ENCODE results near the gene MFSD11.
A peak's percentile ranks its signal among the peaks of the same experiment; 100 is the strongest.

Gene MFSD11

DNA sequence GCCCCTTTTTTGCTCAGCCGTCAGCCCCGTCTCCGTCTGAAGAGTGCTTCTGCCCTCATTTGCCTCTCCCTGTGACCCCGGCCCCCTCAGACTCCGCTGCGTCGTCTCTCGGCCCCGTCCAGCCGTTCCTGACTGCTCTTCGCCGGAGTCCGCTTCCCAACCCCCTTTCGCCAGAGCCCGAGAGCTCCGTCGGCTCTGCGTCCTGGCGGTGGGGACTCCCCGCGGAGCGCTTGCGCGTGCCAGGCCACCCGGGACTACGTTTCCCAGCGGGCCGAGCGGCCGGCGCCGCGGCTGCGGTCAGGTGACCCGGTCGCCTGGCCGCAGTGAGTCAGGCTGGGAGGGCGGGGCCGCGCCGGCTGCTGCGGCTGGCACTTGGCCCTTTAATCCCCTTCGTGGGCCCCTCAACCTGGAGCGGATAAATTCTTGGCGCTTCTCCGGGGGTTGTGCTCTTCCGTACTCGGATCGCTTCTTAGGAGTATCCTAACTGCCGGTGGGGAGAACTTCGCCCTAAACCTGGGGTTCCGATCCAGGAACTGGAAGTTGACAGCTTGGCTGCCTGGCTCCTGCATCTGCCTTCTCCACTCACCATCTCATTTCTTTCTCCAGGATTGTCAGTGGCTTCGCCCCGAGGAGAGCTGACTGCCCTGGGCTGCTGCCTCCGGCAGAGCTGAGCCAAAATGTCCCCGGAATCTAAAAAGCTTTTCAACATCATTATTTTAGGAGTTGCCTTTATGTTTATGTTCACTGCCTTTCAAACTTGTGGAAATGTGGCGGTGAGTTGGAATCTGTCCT lies at the start of gene MFSD11:
MFSD11 (plus strand) TSS at position 444 of the 792 bp plus-strand sequence; CDS start at position 678, 234 bp downstream.
- H3K27ac ChIP-seq, result peak within 1 kb of the TSS; percentile 100
- TF ChIP-seq ZFX (IDR thresholded peaks at IDR 0.05), result no peak
- TF ChIP-seq, protein P1, sequence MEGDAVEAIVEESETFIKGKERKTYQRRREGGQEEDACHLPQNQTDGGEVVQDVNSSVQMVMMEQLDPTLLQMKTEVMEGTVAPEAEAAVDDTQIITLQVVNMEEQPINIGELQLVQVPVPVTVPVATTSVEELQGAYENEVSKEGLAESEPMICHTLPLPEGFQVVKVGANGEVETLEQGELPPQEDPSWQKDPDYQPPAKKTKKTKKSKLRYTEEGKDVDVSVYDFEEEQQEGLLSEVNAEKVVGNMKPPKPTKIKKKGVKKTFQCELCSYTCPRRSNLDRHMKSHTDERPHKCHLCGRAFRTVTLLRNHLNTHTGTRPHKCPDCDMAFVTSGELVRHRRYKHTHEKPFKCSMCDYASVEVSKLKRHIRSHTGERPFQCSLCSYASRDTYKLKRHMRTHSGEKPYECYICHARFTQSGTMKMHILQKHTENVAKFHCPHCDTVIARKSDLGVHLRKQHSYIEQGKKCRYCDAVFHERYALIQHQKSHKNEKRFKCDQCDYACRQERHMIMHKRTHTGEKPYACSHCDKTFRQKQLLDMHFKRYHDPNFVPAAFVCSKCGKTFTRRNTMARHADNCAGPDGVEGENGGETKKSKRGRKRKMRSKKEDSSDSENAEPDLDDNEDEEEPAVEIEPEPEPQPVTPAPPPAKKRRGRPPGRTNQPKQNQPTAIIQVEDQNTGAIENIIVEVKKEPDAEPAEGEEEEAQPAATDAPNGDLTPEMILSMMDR (conservative IDR thresholded peaks at IDR 0.05), result no peak

DNA sequence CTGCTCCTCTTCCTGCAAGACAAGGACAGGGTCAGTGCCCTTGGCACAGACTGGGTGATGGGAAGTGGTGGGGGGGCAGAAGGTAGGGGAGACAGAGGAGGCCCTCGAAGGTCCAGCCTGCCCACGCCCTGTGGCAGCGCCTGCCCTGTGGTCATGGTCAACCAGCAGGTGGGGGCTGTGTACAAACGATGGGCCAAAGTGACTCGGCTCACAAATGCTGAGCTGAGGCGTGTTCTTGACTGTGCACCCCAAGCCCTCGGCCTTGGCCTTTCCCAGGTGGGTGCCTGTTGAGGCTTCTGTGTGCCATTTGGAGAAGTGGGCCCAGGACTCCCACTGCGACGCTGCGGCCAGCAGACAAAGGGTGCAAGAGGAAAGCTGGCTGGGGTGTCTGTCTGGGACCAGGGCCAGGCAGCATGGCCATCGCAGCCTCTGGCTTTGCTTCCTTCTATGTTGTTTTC lies 49.7 kb upstream of the MFSD11 start:
- no peak for TF ChIP-seq ZFX (IDR thresholded peaks at IDR 0.05)
- TF ChIP-seq, protein P1 (conservative IDR thresholded peaks at IDR 0.05), result no peak
- H3K27ac ChIP-seq, result no peak overlapping the region

DNA sequence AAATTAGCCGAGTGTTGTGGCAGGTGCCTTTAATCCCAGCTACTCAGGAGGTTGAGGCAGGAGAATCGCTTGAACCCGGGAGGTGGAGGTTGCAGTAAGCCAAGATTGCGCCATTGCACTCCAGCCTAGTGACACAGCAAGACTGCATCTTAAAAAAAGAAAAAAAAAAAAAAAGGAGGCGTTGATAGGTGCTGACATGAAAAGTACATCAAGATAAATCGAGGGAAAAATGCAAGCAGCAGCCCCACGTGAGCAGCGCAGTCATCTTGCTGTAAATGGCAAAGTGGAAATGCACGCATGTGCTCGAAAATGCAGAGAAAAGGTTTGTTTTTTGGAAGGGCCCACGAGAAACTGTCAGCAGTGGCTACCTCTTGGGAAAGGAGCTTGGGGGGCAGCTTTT lies 48.1 kb upstream of the MFSD11 start:
- TF ChIP-seq ZFX (IDR thresholded peaks at IDR 0.05), result no peak
- TF ChIP-seq, protein P1 (conservative IDR thresholded peaks at IDR 0.05), result no peak
- H3K27ac ChIP-seq, result no peak overlapping the region

DNA sequence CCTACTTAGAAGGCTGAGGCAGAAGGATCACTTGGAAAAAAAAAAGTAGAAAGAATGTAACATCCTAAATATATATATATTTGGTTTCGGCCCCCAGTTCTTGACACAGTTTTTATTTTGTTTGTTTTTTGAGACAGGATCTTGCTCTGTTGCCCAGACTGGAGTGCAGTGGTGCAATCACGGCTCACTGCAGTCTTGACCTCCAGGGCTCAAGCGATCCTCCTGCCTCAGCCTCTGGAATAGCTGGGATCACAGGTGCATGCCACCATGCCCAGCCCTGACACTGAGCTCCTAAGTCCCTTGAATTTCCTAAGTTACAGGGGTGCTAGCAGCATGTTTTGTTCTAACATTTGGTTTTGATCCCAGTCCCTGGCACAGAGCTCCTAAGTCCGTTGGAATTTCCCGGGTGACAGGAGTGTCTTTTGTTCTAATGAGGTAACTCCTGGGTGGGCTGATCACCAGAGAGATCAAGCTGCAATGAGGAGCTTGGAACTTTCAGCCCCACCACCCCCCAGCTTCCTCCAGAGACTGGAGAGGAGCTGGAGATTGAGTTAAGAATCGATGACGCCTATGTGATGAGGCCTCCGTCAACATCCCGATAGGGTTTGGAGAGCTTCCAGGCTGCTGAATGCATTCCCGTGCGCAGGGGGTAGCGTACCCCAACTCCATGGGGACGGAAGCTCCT lies 47.2 kb upstream of the MFSD11 start:
- no peak overlapping the region for H3K27ac ChIP-seq
- no peak for TF ChIP-seq ZFX (IDR thresholded peaks at IDR 0.05)
- TF ChIP-seq, protein P1 (conservative IDR thresholded peaks at IDR 0.05), result no peak

DNA sequence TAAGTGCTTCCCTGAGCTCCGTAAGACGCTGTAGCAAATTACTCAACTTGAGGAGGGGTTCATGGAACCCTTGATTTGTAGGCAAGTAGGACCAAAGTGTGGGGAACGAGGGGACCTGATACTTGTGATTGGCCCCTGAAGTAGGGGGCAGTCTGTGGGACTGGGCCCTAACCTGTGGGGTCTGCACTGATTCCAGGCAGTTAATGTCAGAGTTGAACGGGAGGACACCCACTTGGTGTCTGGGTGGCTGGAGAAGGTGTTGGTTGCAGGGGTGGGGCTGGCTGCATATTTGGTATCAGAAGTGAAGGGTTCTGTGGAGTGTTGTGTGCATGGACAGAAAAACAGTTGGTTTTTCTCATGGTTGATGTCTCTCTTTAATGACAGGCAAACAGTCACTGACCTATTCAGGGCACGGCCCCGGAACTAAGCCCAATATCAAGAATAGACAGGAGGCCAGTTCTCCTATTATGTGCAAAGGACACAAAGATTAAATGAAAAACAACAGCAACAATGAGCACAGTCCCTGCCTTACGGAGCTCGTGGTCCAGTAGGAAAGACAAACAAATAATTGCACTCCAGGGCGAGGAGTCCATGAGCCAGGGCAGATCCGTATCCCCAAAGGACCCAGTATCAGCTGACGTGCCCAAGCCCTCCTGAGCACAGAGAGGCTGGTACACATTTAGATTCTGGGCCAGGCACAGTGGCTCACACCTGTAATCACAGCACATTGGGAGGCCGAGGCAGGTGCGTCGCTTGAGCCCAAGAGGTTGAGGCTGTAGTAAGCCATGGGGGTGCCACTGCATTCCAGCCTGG lies 46.3 kb upstream of the MFSD11 start:
- H3K27ac ChIP-seq, result no peak overlapping the region
- no peak for TF ChIP-seq ZFX (IDR thresholded peaks at IDR 0.05)
- TF ChIP-seq, protein P1 (conservative IDR thresholded peaks at IDR 0.05), result no peak

DNA sequence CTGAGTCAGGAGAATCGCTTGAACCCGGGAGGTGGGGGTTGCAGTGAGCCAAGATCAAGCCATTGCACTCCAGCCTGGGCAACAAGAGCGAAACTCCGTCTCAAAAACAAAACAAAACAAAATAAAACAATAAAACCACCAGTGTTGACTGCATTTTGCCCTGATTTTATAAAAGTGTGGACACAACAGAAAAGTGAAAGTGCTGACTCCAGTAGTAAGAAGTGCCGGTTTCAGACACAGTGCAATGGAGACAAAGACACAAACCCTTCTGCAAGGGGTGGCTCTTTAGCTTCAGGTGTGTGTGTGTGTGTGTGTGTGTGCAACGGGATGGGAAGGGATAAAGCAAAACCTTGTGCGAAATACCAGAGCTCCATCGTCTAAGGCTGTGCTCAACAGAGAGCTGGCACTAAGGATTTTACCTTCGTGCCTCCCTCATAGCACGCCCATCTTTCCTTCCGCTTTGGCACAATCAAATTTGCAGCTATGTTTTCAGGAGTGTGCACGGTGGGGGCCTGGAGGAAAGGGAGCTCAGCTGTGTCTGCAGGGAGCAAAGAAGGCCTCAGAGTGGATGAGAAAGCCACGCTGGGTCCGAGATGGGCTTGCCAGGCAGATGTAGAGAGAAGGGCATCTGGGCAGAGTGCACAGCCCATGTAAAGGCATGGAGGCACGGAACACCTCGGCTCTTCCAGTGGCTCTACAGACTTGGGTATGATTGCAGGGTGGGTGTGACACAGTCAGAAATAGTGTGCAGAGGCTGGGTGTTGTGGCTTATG lies 42.7 kb upstream of the MFSD11 start:
- no peak overlapping the region for H3K27ac ChIP-seq
- no peak for TF ChIP-seq ZFX (IDR thresholded peaks at IDR 0.05)
- TF ChIP-seq, protein P1 (conservative IDR thresholded peaks at IDR 0.05), result no peak
